GM19452 (cell line): ENCODE measurements around the gene AKAP12.
"Not testable (repeated sequence)": the region's sequence is repeated elsewhere in the genome, so short reads cannot be mapped to it uniquely, and the experiment has no call there.

Experiments
- ATAC-seq: cut with Tn5 transposase; IDR thresholded peaks from one replicate; pipeline ENCODE4 v1.9.1; 2021; ENCODE audit not compliant: unreplicated experiment

AKAP12 gene

GRCh38 chr6:151340219-151340978 lies 100.6 kb downstream of the AKAP12 start:
- no peak for ATAC-seq

GRCh38 chr6:151341476-151342195 lies 101.9 kb downstream of the AKAP12 start:
- no peak for ATAC-seq

GRCh38 chr6:151342750-151343149 lies 103.0 kb downstream of the AKAP12 start:
- ATAC-seq: not testable (repeated sequence)

- no peak for ATAC-seq
Measured at GRCh38 chr6:151349651-151350270, 110.0 kb downstream of the AKAP12 start.

- no peak for ATAC-seq
Measured at GRCh38 chr6:151350442-151351145, 110.8 kb downstream of the AKAP12 start.

GRCh38 chr6:151351146-151351700 lies 111.5 kb downstream of the AKAP12 start:
- ATAC-seq: no peak

- no peak for ATAC-seq
Measured at GRCh38 chr6:151351731-151352130, 112.0 kb downstream of the AKAP12 start.

GRCh38 chr6:151352410-151353396 lies 112.9 kb downstream of the AKAP12 start:
- no peak for ATAC-seq

- ATAC-seq: no peak
Measured at GRCh38 chr6:151353795-151354194, 114.0 kb downstream of the AKAP12 start.

- ATAC-seq: not testable (repeated sequence)
Measured at GRCh38 chr6:151356983-151357382, 117.2 kb downstream of the AKAP12 start.

- ATAC-seq: no peak
Measured at GRCh38 chr6:151357758-151358436, 118.1 kb downstream of the AKAP12 start.

GRCh38 chr6:151358475-151358874 lies 118.7 kb downstream of the AKAP12 start:
- ATAC-seq: no peak

GRCh38 chr6:151359486-151359885 lies 119.7 kb downstream of the AKAP12 start:
- no peak for ATAC-seq

GRCh38 chr6:151365233-151365632 lies 125.5 kb downstream of the AKAP12 start:
- ATAC-seq: no peak

- no peak for ATAC-seq
Measured at GRCh38 chr6:151370509-151371078, 130.8 kb downstream of the AKAP12 start.

- no peak for ATAC-seq
Measured at GRCh38 chr6:151372164-151372563, 132.4 kb downstream of the AKAP12 start.

GRCh38 chr6:151374036-151374683 lies 134.4 kb downstream of the AKAP12 start:
- no peak for ATAC-seq

- ATAC-seq: no peak
Measured at GRCh38 chr6:151375833-151376232, 136.1 kb downstream of the AKAP12 start.
